HEK293T (cell line): ENCODE measurements around the gene LRRN4CL.
"Not testable (repeated sequence)": the region's sequence is repeated elsewhere in the genome, so short reads cannot be mapped to it uniquely, and the experiment has no call there.

Experiments
- CTCF ChIA-PET: fragments of 350-600 bp; formaldehyde crosslinking; extraction: SDS; loops from one replicate; lab custom pipeline; 2021; ENCODE audit warnings: antibody characterized with exemption, inconsistent platforms; lab: Yijun Ruan, JAX
- POLR2A ChIA-PET: fragments of 350-600 bp; formaldehyde crosslinking; extraction: SDS; loops from one replicate; lab custom pipeline; 2020; ENCODE audit warnings: antibody characterized with exemption, inconsistent platforms; lab: Yijun Ruan, JAX
- DNase-seq: peaks from one replicate; pipeline ENCODE4 v3.0.0; 2012; ENCODE audit warnings: mixed read lengths; ENCODE audit errors: extremely low spot score
- ARNT ChIP-seq: fragments of 450-650 bp; IDR thresholded peaks from 2 replicates; pipeline ENCODE4 v1.6.1; 2017; ENCODE audit warnings: mild to moderate bottlenecking
- BHLHE40 ChIP-seq: fragments of 450-650 bp; IDR thresholded peaks from 2 replicates; pipeline ENCODE4 v1.6.1; 2016; ENCODE audit warnings: mild to moderate bottlenecking, moderate library complexity, borderline replicate concordance
- CTBP1 ChIP-seq: fragments of 450-650 bp; IDR thresholded peaks from 2 replicates; pipeline ENCODE4 v1.6.1; 2016; ENCODE audit warnings: borderline replicate concordance
- ELF4 ChIP-seq: fragments of 450-650 bp; IDR thresholded peaks from 2 replicates; pipeline ENCODE4 v1.6.1; 2017; ENCODE audit warnings: antibody characterized with exemption
- FOXA1 ChIP-seq: fragments of 450-650 bp; IDR thresholded peaks from 2 replicates; pipeline ENCODE4 v1.6.1; 2016; ENCODE audit warnings: mild to moderate bottlenecking
- FOXK2 ChIP-seq: fragments of 450-650 bp; IDR thresholded peaks from 2 replicates; pipeline ENCODE4 v1.6.1; 2016; ENCODE audit warnings: mild to moderate bottlenecking
- FOXM1 ChIP-seq: fragments of 450-650 bp; IDR thresholded peaks from 2 replicates; pipeline ENCODE4 v1.6.1; 2017; ENCODE audit warnings: mild to moderate bottlenecking, borderline replicate concordance
- HDGF ChIP-seq: fragments of 450-650 bp; IDR thresholded peaks from 2 replicates; pipeline ENCODE4 v1.6.1; 2017; ENCODE audit warnings: antibody characterized with exemption, borderline replicate concordance
- L3MBTL2 ChIP-seq: fragments of 450-650 bp; conservative IDR thresholded peaks from 2 replicates; pipeline ENCODE4 v1.6.1; 2016; ENCODE audit warnings: mild to moderate bottlenecking
- LEF1 ChIP-seq: fragments of 450-650 bp; IDR thresholded peaks from 2 replicates; pipeline ENCODE4 v1.6.1; 2017; ENCODE audit warnings: mild to moderate bottlenecking, borderline replicate concordance
- NFRKB ChIP-seq: fragments of 450-650 bp; IDR thresholded peaks from 2 replicates; pipeline ENCODE4 v1.6.1; 2016; ENCODE audit warnings: mild to moderate bottlenecking, moderate library complexity
- SP1 ChIP-seq: fragments of 450-650 bp; IDR thresholded peaks from 2 replicates; pipeline ENCODE4 v1.6.1; 2017
- SUZ12 ChIP-seq: fragments of 450-650 bp; IDR thresholded peaks from 2 replicates; pipeline ENCODE4 v1.6.1; 2016; ENCODE audit warnings: mild to moderate bottlenecking
- TARDBP ChIP-seq: fragments of 450-650 bp; IDR thresholded peaks from 2 replicates; pipeline ENCODE4 v1.6.1; 2016
- ZNF384 ChIP-seq: fragments of 450-650 bp; IDR thresholded peaks from 2 replicates; pipeline ENCODE4 v1.6.1; 2016
- TF ChIP-seq, protein P1 (sequence below): fragments of 450-650 bp; IDR thresholded peaks from 2 replicates; pipeline ENCODE4 v1.6.1; 2016

The LRRN4CL gene

GRCh38 chr11:62707277-62707861 lies 18.0 kb upstream of the LRRN4CL start, which contains the start of the genes BSCL2 and GNG3:
BSCL2 (minus strand) TSS chr11:62707424; CDS start chr11:62707195, 229 bp downstream.
GNG3 (plus strand) TSS chr11:62707676; CDS start chr11:62708296, 620 bp downstream.
- no peak for DNase-seq
- CTCF ChIA-PET: interaction anchor here (0.5 to 1.7 kb wide), 2 partner anchors 13 to 79 kb away, joined by 3 to 5 read pairs; no protein-coding TSS in a partner anchor
- TF ChIP-seq CTBP1 (no peak), ZNF384 (no peak), SP1 (no peak), BHLHE40 (no peak), ELF4 (no peak), LEF1 (no peak), SUZ12 (no peak), FOXA1 (no peak), FOXK2 (no peak), ARNT (no peak), L3MBTL2 (no peak), NFRKB (no peak)
- TF ChIP-seq, protein P1, sequence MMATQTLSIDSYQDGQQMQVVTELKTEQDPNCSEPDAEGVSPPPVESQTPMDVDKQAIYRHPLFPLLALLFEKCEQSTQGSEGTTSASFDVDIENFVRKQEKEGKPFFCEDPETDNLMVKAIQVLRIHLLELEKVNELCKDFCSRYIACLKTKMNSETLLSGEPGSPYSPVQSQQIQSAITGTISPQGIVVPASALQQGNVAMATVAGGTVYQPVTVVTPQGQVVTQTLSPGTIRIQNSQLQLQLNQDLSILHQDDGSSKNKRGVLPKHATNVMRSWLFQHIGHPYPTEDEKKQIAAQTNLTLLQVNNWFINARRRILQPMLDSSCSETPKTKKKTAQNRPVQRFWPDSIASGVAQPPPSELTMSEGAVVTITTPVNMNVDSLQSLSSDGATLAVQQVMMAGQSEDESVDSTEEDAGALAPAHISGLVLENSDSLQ: no peak
- POLR2A ChIA-PET: interaction anchor here (1.3 to 6.6 kb wide), 7 partner anchors 18 to 148 kb away, joined by 3 to 65 read pairs (median 6); partner anchors contain the start of genes HNRNPUL2, LBHD1, MTA2 and TTC9C

DNA sequence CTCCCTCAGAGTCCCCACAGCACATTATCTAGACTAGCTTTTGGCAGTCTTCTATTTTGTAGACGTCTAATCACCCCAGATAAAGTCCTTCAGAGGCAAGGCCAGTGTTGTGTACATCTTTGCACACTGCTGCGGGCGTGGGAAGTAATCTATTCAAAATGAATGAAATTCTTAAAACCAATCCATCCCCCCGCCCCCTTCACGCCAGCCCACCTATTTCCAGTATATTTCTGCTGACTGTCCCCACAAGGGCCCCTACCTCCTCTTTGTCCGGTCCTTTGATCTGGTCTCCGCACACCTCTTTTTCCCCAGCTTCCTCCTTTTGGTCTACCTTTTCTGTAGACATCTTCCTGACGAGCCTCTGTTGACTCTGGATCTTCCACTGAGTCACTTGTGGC lies 17.5 kb upstream of the LRRN4CL start:
- no peak for DNase-seq
- CTCF ChIA-PET: interaction anchor here (0.5 to 1.7 kb wide), 2 partner anchors 12 to 80 kb away, joined by 3 to 5 read pairs; no protein-coding TSS in a partner anchor
- POLR2A ChIA-PET: interaction anchor here (1.0 to 6.6 kb wide), 12 partner anchors 19 to 148 kb away, joined by 3 to 65 read pairs (median 6); partner anchors contain the start of genes HNRNPUL2, INTS5, LBHD1 and MTA2
- TF ChIP-seq ELF4 (no peak), NFRKB (no peak)

DNA sequence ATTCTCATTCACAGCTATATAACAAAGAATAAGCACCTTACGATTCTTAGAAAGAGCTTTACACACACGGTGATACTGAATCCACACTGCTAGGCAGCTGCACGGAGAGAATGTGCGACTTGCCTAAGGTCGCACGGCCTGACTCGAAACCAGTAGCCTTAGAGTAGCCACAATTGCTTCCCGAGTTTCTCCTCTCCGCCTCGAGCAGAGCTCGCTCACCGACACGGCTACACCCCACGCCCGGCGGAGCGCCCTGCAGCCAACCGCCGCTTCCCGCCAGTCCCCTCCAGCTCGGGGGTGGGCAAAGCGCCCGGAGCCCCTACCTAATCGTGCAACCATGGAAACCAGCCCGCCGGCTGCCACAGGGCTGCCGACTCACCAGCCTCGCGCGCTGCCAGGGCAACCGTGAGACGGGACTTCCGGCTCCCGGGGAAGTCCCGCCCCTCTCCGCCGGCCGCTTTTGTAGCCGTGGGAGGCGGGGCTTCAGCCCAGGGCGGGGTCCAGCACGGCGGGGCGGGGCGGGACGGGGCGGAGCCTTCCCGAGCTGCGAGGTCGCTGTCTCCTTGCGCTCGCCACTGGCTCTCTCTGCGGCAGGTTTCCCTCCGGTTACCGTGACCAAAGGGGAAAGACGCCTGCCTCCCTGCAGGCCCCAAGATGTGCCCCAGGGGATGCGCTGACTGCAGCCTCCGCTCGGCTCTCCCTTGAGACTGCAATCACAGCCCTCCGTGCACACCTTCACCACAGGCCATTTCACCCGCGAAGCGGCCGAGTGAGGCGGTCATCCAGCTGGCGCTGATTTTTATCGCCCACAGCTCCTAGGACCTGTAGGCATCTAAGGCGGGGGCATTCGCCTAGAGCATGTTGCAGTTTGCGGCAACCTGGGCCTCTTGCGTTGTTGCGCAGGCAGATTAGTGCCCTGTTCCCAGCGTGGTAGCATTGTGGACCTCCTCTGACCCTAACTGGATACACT lies 16.8 kb upstream of the LRRN4CL start:
- TF ChIP-seq NFRKB: no peak
- peak; percentile 43; the same call in 1 of the 2 replicates for TF ChIP-seq ELF4
- TF ChIP-seq FOXK2: no peak
- no peak for TF ChIP-seq TARDBP
- no peak for TF ChIP-seq SUZ12
- TF ChIP-seq L3MBTL2: no peak
- CTCF ChIA-PET: interaction anchor here (1.7 kb wide), 1 partner anchor 80 kb away, joined by 5 read pairs; no protein-coding TSS in a partner anchor
- peak; percentile 93 for DNase-seq
- POLR2A ChIA-PET: interaction anchor here (0.6 to 6.6 kb wide), 17 partner anchors 19 to 369 kb away, joined by 3 to 65 read pairs (median 3); partner anchors contain the start of genes ASRGL1, B3GAT3, HNRNPUL2 and INTS5

GRCh38 chr11:62705413-62705812 lies 16.1 kb upstream of the LRRN4CL start:
- POLR2A ChIA-PET: interaction anchor here (0.6 to 6.6 kb wide), 12 partner anchors 20 to 368 kb away, joined by 3 to 65 read pairs (median 3); partner anchors contain the start of genes ASRGL1, B3GAT3, HNRNPUL2 and LBHD1
- no peak for DNase-seq
- CTCF ChIA-PET: no interaction called here
- no peak for TF ChIP-seq NFRKB
- TF ChIP-seq ZNF384: no peak
- TF ChIP-seq SP1: no peak
- TF ChIP-seq CTBP1: no peak
- TF ChIP-seq FOXA1: no peak
- no peak for TF ChIP-seq BHLHE40
- no peak for TF ChIP-seq FOXK2
- no peak for TF ChIP-seq ELF4
- TF ChIP-seq TARDBP: no peak
- TF ChIP-seq FOXM1: no peak
- TF ChIP-seq LEF1: no peak

GRCh38 chr11:62703921-62704320 lies 14.6 kb upstream of the LRRN4CL start:
- CTCF ChIA-PET: interaction anchor here (0.7 kb wide), 1 partner anchor 30 kb away, joined by 3 read pairs; no protein-coding TSS in a partner anchor
- DNase-seq, POLR2A ChIA-PET: not testable (repeated sequence)

GRCh38 chr11:62702246-62702645 lies 12.9 kb upstream of the LRRN4CL start:
- ChIA-PET POLR2A (interaction anchor here (1.5 kb wide), 1 partner anchor 24 kb away, joined by 3 read pairs; no protein-coding TSS in a partner anchor), CTCF (interaction anchor here (0.6 kb wide), 1 partner anchor 18 kb away, joined by 3 read pairs; no protein-coding TSS in a partner anchor)
- TF ChIP-seq LEF1: no peak
- TF ChIP-seq FOXA1: no peak
- TF ChIP-seq ARNT: no peak
- TF ChIP-seq CTBP1: no peak
- no peak for TF ChIP-seq HDGF
- no peak for TF ChIP-seq SUZ12
- TF ChIP-seq FOXK2: no peak
- TF ChIP-seq, protein P1: no peak
- TF ChIP-seq ZNF384: no peak
- no peak for TF ChIP-seq BHLHE40
- no peak for TF ChIP-seq NFRKB
- no peak for TF ChIP-seq TARDBP
- no peak for TF ChIP-seq ELF4
- no peak for TF ChIP-seq FOXM1
- no peak for TF ChIP-seq L3MBTL2
- no peak for TF ChIP-seq SP1
- no peak for DNase-seq
